Hepatocyte (in vitro differentiated cells): ENCODE data around the gene LRSAM1. TPM values are rescaled to one million over a fixed set of nuclear protein-coding genes. Genes with fewer than 3 reads are reported as not detected.

ENCODE experiments used
- DNase-seq: peaks from one replicate; pipeline ENCODE4 v3.0.0-alpha.2; 2016; ENCODE audit warnings: low spot score
- H2AFZ ChIP-seq: fragments of 200-600 bp; sonication (generic); 2 replicates; pipeline ENCODE4 v1.6.0; 2016; ENCODE audit warnings: antibody characterized with exemption, mild to moderate bottlenecking
- H3K27ac ChIP-seq: fragments of 200-600 bp; sonication (generic); 2 replicates; pipeline ENCODE4 v1.5.1; 2016; ENCODE audit warnings: mild to moderate bottlenecking
- H3K27me3 ChIP-seq: fragments of 200-600 bp; sonication (generic); 2 replicates; pipeline ENCODE4 v1.6.1; 2016
- H3K36me3 ChIP-seq: fragments of 200-600 bp; sonication (generic); replicated peaks from 2 replicates; pipeline ENCODE4 v1.5.1; 2016; ENCODE audit warnings: low read depth; ENCODE audit not compliant: insufficient read depth
- H3K4me1 ChIP-seq: fragments of 200-600 bp; sonication (generic); 2 replicates; pipeline ENCODE4 v1.5.1; 2016; ENCODE audit warnings: mild to moderate bottlenecking, moderate library complexity; ENCODE audit not compliant: insufficient read depth
- H3K4me2 ChIP-seq: fragments of 200-600 bp; sonication (generic); 2 replicates; pipeline ENCODE4 v1.6.0; 2016
- H3K4me3 ChIP-seq: fragments of 200-600 bp; sonication (generic); 2 replicates; pipeline ENCODE4 v1.5.1; 2016; ENCODE audit warnings: mild to moderate bottlenecking
- H3K79me2 ChIP-seq: fragments of 200-600 bp; sonication (generic); 2 replicates; pipeline ENCODE4 v1.6.0; 2017; ENCODE audit warnings: mild to moderate bottlenecking
- H3K9me2 ChIP-seq: fragments of 200-600 bp; sonication (generic); replicated peaks from 2 replicates; pipeline ENCODE4 v1.6.0; 2017; ENCODE audit warnings: mild to moderate bottlenecking; ENCODE audit not compliant: insufficient read depth
- H3K9me3 ChIP-seq: fragments of 200-600 bp; sonication (generic); 2 replicates; pipeline ENCODE4 v1.5.1; 2016; ENCODE audit warnings: low read depth, mild to moderate bottlenecking
- H4K20me1 ChIP-seq: fragments of 200-600 bp; sonication (generic); 2 replicates; pipeline ENCODE4 v1.6.0; 2016; ENCODE audit warnings: mild to moderate bottlenecking; ENCODE audit not compliant: insufficient read depth, poor library complexity, severe bottlenecking
- EZH2 ChIP-seq: fragments of 200-600 bp; sonication (generic); IDR thresholded peaks from 2 replicates; pipeline ENCODE4 v1.6.1; 2016; ENCODE audit warnings: antibody characterized with exemption, mild to moderate bottlenecking, borderline replicate concordance
- EZH2phosphoT487 ChIP-seq: fragments of 200-600 bp; sonication (generic); IDR thresholded peaks from one replicate; pipeline ENCODE4 v1.6.1; 2018; ENCODE audit warnings: antibody characterized with exemption, mild to moderate bottlenecking, low read depth, moderate library complexity; ENCODE audit not compliant: unreplicated experiment, severe bottlenecking
- WGBS: methylation state at CpG from one replicate; pipeline ENCODE4 v1.1.6; 2016; ENCODE audit warnings: low lambda C conversion rate; ENCODE audit errors: missing lambda C conversion rate; 5-methylcytosine and 5-hydroxymethylcytosine counted together
- polyA plus RNA-seq: library from polyadenylated mRNA; unstranded; fragments of >200 nt; fragmentation: Nextera tagmentation; extraction: Ambion mirVana; gene quantifications from 2 replicates; pipeline ENCODE4 v1.2.1, GENCODE V29; 2016
- total RNA-seq: library from RNA; depleted of rRNA; stranded (reverse); fragments of >200 nt; gene quantifications from 2 replicates; pipeline ENCODE4 v1.2.3, GENCODE V29; 2014
- TF ChIP-seq, protein P1 (sequence below): fragments of 200-600 bp; sonication (generic); IDR thresholded peaks from 2 replicates; pipeline ENCODE4 v1.5.1; 2016; ENCODE audit warnings: antibody characterized with exemption, mild to moderate bottlenecking; ENCODE audit not compliant: poor library complexity

Gene LRSAM1
- total and polyA plus RNA-seq, 2 experiments from 2014 or later = 10.7 to 19.4 TPM

- Histone ChIP-seq H3K4me1 (peaks cover 23% of the 10 kb centered on the region), H3K4me3 (no peak overlapping the region)
These were observed 94.2 kb downstream of the LRSAM1 start for GRCh38 chr9:127545196-127546124.

DNA sequence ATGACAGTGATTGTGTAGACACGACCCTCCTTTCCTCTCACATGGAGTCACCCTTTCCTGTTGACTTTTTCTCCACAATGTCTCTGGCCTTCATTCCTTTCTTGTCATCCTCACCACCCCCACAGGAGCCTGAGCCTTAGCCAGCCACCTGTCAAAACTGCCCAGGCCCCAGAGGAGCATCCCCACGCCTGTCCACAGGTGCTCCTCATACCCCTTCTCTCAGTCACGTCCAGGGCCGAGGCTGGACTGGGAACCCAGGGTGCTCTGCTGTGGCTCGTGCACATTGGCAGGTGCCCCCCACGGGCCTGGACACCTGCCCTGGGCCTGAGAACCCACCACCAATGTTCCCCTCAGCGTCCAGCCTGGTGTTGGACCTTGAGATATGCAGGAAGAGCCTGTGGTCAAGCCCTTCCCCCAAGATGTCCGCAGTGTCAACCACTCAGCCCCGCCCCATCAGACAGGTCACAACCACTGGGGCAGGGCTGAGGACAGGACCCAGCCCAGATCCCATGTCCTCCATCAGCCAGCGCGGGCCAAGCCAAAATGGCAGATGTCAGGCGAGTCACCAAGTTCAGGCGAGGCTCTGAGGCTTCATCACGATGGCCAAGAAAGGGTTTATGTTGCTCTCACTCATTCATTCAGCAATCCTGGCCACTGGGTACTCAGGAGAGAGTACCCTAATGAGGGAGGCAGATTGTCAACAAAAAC is 95.0 kb downstream of the LRSAM1 start:
- no peak overlapping the region for H3K4me3 ChIP-seq
- H2AFZ ChIP-seq = no peak overlapping the region
- peak overlapping the region; percentile 89 for H3K27ac ChIP-seq
- 86% methylated on average over 14 of the region's 14 CpGs for WGBS
- no peaks in the 10 kb centered on the region for H3K36me3 ChIP-seq
- no peak for DNase-seq
- H3K9me3 ChIP-seq = no peaks in the 10 kb centered on the region
- H3K79me2 ChIP-seq = peaks cover 91% of the 10 kb centered on the region
- TF ChIP-seq, protein P1, sequence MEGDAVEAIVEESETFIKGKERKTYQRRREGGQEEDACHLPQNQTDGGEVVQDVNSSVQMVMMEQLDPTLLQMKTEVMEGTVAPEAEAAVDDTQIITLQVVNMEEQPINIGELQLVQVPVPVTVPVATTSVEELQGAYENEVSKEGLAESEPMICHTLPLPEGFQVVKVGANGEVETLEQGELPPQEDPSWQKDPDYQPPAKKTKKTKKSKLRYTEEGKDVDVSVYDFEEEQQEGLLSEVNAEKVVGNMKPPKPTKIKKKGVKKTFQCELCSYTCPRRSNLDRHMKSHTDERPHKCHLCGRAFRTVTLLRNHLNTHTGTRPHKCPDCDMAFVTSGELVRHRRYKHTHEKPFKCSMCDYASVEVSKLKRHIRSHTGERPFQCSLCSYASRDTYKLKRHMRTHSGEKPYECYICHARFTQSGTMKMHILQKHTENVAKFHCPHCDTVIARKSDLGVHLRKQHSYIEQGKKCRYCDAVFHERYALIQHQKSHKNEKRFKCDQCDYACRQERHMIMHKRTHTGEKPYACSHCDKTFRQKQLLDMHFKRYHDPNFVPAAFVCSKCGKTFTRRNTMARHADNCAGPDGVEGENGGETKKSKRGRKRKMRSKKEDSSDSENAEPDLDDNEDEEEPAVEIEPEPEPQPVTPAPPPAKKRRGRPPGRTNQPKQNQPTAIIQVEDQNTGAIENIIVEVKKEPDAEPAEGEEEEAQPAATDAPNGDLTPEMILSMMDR = no peak
- TF ChIP-seq EZH2phosphoT487 = no peak
- H3K27me3 ChIP-seq = no peaks in the 10 kb centered on the region
- peaks cover 23% of the 10 kb centered on the region for H3K4me1 ChIP-seq
- H3K9me2 ChIP-seq = no peaks in the 10 kb centered on the region
- peaks cover 65% of the 10 kb centered on the region for H4K20me1 ChIP-seq
- H3K4me2 ChIP-seq = peak overlapping the region; percentile 69

More at GRCh38 chr9:127545196-127546124, 94.2 kb downstream of the LRSAM1 start:
- peak overlapping the region; percentile 69 for H3K4me2 ChIP-seq
- no peaks in the 10 kb centered on the region for H3K9me2 ChIP-seq
- no peak overlapping the region for H2AFZ ChIP-seq
- peaks cover 66% of the 10 kb centered on the region for H4K20me1 ChIP-seq
- no peaks in the 10 kb centered on the region for H3K9me3 ChIP-seq
- H3K36me3 ChIP-seq = no peaks in the 10 kb centered on the region
- no peaks in the 10 kb centered on the region for H3K27me3 ChIP-seq
- TF ChIP-seq EZH2phosphoT487 (no peak), EZH2 (no peak)
- TF ChIP-seq, protein P1 = no peak
- DNase-seq = peak; percentile 82
- H3K27ac ChIP-seq = peak overlapping the region; percentile 89
- peaks cover 91% of the 10 kb centered on the region for H3K79me2 ChIP-seq
- 45% methylated on average over 20 of the region's 25 CpGs for WGBS

- Histone ChIP-seq H3K27me3 (no peaks in the 10 kb centered on the region), H4K20me1 (peaks cover 62% of the 10 kb centered on the region), H3K79me2 (peaks cover 91% of the 10 kb centered on the region), H3K4me3 (no peak overlapping the region), H3K27ac (no peak overlapping the region), H2AFZ (no peak overlapping the region), H3K9me2 (no peaks in the 10 kb centered on the region), H3K4me2 (no peak overlapping the region), H3K4me1 (peaks cover 23% of the 10 kb centered on the region), H3K9me3 (no peaks in the 10 kb centered on the region), H3K36me3 (no peaks in the 10 kb centered on the region)
- DNase-seq = no peak
- 93% methylated on average over 10 of the region's 10 CpGs for WGBS
- TF ChIP-seq, protein P1 = no peak
- TF ChIP-seq EZH2 = no peak
- TF ChIP-seq EZH2phosphoT487 = no peak
These were observed 97.1 kb downstream of the LRSAM1 start for GRCh38 chr9:127548352-127548881.
